Small intestine (tissue), 7 donors: ENCODE results near the gene KCNA2. TPM values are rescaled to one million over a fixed set of nuclear protein-coding genes. Genes with fewer than 3 reads are reported as not detected.

Source experiments
- DNase-seq, 2 donors: peaks; one replicate each; pipeline versions ENCODE4 v3.0.0 to v3.0.0-alpha.2; 2013
- FAIRE-seq: peaks from 2 replicates; lab custom pipeline; 2012; peaks lifted over from hg19 to GRCh38; lab: Jason Lieb, UNC
- H3K27ac ChIP-seq, 3 donors: one replicate each; pipeline ENCODE4 v1.5.1; 2013; ENCODE audit warnings: low read length in 2 of 3, mild to moderate bottlenecking in 2 of 3, control low read depth in 1 of 3, inconsistent platforms in 1 of 3, low read depth in 1 of 3, moderate library complexity in 1 of 3
- H3K27me3 ChIP-seq, 3 donors: one replicate each; pipeline ENCODE4 v1.6.1; 2013; ENCODE audit warnings: low read length in 3 of 3, inconsistent platforms in 1 of 3; ENCODE audit not compliant: control insufficient read depth in 3 of 3, insufficient read depth in 3 of 3
- H3K36me3 ChIP-seq, 3 donors: one replicate each; pipeline ENCODE4 v1.6.1; 2013; ENCODE audit warnings: low read length in 3 of 3, inconsistent platforms in 1 of 3, low read depth in 1 of 3, mild to moderate bottlenecking in 1 of 3, moderate library complexity in 1 of 3; ENCODE audit not compliant: control insufficient read depth in 3 of 3, insufficient read depth in 2 of 3
- H3K4me1 ChIP-seq, 3 donors: one replicate each; pipeline ENCODE4 v1.6.1; 2013; ENCODE audit warnings: low read length in 2 of 3, inconsistent platforms in 1 of 3, low read depth in 1 of 3, mild to moderate bottlenecking in 1 of 3, moderate library complexity in 1 of 3; ENCODE audit not compliant: control insufficient read depth in 3 of 3, insufficient read depth in 2 of 3
- H3K4me3 ChIP-seq, 3 donors: one replicate each; pipeline ENCODE4 v1.5.1; 2013; ENCODE audit warnings: low read length in 3 of 3, control low read depth in 1 of 3, inconsistent platforms in 1 of 3, low read depth in 1 of 3, mild to moderate bottlenecking in 1 of 3, moderate library complexity in 1 of 3
- H3K9me3 ChIP-seq, 2 donors: one replicate each; pipeline ENCODE4 v1.6.1; 2013; ENCODE audit warnings: low read depth in 1 of 2, low read length in 1 of 2; ENCODE audit not compliant: control insufficient read depth in 2 of 2, insufficient read depth in 1 of 2
- WGBS, 3 donors: extraction: QIAGEN DNeasy Blood & Tissue Kit; methylation state at CpG; one replicate each; pipeline ENCODE4 v1.1.7; 2013; 5-methylcytosine and 5-hydroxymethylcytosine counted together
- polyA plus RNA-seq, 4 donors: library from polyadenylated mRNA; stranded (reverse) in 3 of 4; unstranded in 1 of 4; fragments of 200-250 nt in 3 of 4; fragments of 120-200 nt in 1 of 4; gene quantifications; one replicate each; pipeline versions ENCODE4 v1.2.1 to v1.2.3, GENCODE V29; 2013
- donor health status: healthy with polysubstance abuse.
- donor health status: control.
- donor health status: control.
- donor health status: Bipolar disorder and iron deficiency.
- donor health status: healthy.

Gene KCNA2
- polyA plus RNA-seq, 4 donors = 0.18 to 0.28 TPM; not detected in 2

GRCh38 chr1:110610084-110610483, 3.9 kb upstream of the KCNA2 start:
- H3K27ac ChIP-seq = no peak overlapping the region
- H3K4me1 ChIP-seq = no peaks in the 10 kb centered on the region
- FAIRE-seq = no peak
- no peaks in the 10 kb centered on the region for H3K36me3 ChIP-seq
- peaks cover 2 to 70% (median 21%) of the 10 kb centered on the region in 3 donors for H3K27me3 ChIP-seq
- no peaks in the 10 kb centered on the region for H3K9me3 ChIP-seq
- no peak overlapping the region for H3K4me3 ChIP-seq
- DNase-seq = no peak

DNA sequence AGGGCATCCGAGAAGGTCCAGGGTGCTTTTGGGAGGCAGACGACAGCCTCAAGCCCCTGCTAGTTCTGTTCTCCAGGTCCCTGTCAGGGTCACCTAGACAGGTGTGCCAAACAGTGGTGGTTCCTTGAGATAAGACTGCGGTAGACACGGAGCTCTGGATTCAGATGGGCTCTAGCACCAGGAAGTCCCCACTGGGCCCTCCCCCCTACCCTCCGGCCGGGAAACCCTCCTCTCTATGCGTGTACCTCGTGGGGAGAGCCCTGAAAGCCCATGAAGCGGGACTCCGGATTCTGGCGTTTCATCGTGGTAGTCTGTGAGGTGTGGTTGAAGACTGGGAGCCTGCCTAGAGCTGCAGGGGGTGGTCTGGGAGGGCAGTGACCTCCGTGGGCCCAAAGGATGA, 2.1 kb upstream of the KCNA2 start:
- no peak overlapping the region for H3K4me3 ChIP-seq
- no peaks in the 10 kb centered on the region for H3K36me3 ChIP-seq
- WGBS, 3 donors = 31 to 49% (median 33%) methylated on average over 13 of the region's 13 CpGs
- no peak overlapping the region for H3K27ac ChIP-seq
- DNase-seq (no peak), FAIRE-seq (no peak)
- H3K9me3 ChIP-seq = no peaks in the 10 kb centered on the region
- peaks cover 2 to 80% (median 28%) of the 10 kb centered on the region in 3 donors for H3K27me3 ChIP-seq
- no peaks in the 10 kb centered on the region for H3K4me1 ChIP-seq

DNA sequence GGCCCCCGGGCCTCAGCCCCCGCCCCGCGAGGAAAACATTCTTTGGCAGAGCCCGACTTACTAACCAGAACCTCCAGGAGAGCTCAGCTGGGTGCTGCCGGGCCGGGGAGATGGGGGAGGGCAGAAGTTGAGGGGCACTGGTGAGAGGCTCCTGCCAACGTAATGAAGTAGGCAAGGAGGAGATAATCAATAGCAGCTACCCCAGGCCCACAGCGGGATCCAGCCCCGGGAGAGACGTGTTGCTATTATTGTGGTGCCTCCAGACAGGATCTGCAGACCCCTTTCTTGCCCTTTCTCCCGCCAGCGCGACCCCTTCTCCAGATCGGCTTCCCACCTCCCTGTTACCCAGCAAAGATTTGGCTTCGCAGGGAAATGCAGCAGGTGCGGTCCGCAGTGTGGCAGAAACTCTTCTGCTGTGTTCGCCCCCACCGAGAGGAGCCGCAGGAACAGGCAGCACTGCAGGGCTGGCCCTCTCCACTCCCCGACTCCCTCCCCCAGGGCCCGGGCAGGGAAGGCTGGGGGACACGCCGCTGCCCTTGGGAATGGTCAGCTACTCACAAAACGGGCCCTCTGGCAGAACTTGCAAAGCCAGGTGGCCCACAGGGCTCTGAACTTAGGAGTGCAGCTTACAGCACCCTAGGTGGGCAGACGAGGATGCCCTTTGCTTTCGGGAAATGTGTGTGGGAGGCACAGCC, 1.5 kb upstream of the KCNA2 start:
- 2 to 7% (median 6%) methylated on average over 28 of the region's 28 CpGs for WGBS, 3 donors
- H3K36me3 ChIP-seq = no peaks in the 10 kb centered on the region
- no peaks in the 10 kb centered on the region for H3K4me1 ChIP-seq
- no peaks in the 10 kb centered on the region for H3K9me3 ChIP-seq
- DNase-seq (no peak), FAIRE-seq (no peak)
- peak overlapping the region in 1 of 3 donors; percentile 42 for H3K4me3 ChIP-seq
- no peak overlapping the region for H3K27ac ChIP-seq
- H3K27me3 ChIP-seq = peaks cover 2 to 76% (median 28%) of the 10 kb centered on the region in 3 donors

GRCh38 chr1:110606657-110607535, 738 bp upstream of the KCNA2 start:
- no peaks in the 10 kb centered on the region for H3K9me3 ChIP-seq
- whole genome bisulfite sequencing, 3 donors = 1 to 2% (median 1%) methylated on average over 57 to 94 of the region's 94 CpGs
- peaks cover 2 to 76% (median 28%) of the 10 kb centered on the region in 3 donors for H3K27me3 ChIP-seq
- DNase-seq (peak in 1 of 2 donors; percentile 24), FAIRE-seq (no peak)
- H3K36me3 ChIP-seq = no peaks in the 10 kb centered on the region
- no peak overlapping the region for H3K27ac ChIP-seq
- peak overlapping the region; percentile 38 to 42 (median 39) for H3K4me3 ChIP-seq
- H3K4me1 ChIP-seq = no peaks in the 10 kb centered on the region

DNA sequence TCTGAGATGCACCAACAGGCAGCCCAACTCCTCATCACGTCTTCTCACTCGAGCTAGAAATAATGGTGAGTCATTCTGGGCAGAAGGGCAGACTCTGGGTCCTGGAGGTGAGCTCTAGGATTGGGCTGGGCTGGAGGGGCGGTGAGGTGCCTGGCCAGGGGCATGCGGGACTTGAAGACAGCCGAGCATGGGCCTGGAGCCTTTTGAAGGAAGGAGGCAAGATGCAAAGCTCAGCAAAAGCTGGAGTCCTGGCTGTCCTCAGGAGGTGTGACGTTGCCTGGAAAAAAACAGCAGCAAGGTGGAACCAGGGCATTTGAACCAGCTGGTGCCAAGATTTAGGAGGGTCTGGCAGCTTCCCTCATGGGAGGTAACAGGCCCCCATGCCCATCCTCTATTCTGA, 712 bp downstream of the KCNA2 start:
- peaks cover 2 to 68% (median 28%) of the 10 kb centered on the region in 3 donors for H3K27me3 ChIP-seq
- H3K9me3 ChIP-seq = no peaks in the 10 kb centered on the region
- H3K4me3 ChIP-seq = no peak overlapping the region
- DNase-seq (no peak), FAIRE-seq (no peak)
- no peaks in the 10 kb centered on the region for H3K36me3 ChIP-seq
- WGBS, 3 donors = 72 to 79% (median 72%) methylated on average over 6 of the region's 6 CpGs
- H3K4me1 ChIP-seq = no peaks in the 10 kb centered on the region
- no peak overlapping the region for H3K27ac ChIP-seq

DNA sequence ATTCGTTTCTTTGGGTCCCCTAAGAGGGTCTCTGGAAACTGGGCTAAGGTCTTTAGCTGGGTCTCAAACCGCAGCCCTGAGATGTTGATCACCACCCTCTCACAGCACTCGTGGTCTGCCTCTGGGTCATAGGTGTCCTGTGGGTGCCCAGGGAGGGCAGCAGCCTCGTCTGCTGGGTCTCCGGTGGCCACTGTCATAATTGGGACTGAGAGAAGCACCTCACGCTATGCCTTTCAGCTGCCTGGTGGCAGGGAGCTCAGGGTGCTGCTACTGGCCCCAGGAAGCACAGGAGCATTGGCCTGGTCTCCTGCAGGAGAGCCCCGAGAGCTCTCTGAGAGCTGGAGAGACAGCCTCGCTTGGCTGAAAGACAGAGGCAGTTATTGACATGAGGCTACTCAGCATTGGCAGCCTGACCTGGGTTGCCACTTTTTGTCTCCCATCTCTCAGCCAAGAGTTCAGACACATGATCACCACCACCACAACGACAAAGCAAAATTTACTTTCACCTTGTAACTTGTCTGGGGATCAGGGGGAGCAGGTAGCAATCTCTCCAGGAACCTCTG, 1.5 kb downstream of the KCNA2 start:
- DNase-seq (no peak), FAIRE-seq (no peak)
- 77 to 87% (median 80%) methylated on average over 9 of the region's 9 CpGs for WGBS, 3 donors
- no peaks in the 10 kb centered on the region for H3K36me3 ChIP-seq
- peaks cover 2 to 61% (median 28%) of the 10 kb centered on the region in 3 donors for H3K27me3 ChIP-seq
- H3K27ac ChIP-seq = no peak overlapping the region
- no peaks in the 10 kb centered on the region for H3K9me3 ChIP-seq
- no peak overlapping the region for H3K4me3 ChIP-seq
- H3K4me1 ChIP-seq = no peaks in the 10 kb centered on the region

GRCh38 chr1:110603058-110603457, 3.1 kb downstream of the KCNA2 start:
- H3K36me3 ChIP-seq = no peaks in the 10 kb centered on the region
- WGBS, 3 donors = 90 to 96% (median 91%) methylated on average over 3 of the region's 3 CpGs
- no peak for FAIRE-seq

DNA sequence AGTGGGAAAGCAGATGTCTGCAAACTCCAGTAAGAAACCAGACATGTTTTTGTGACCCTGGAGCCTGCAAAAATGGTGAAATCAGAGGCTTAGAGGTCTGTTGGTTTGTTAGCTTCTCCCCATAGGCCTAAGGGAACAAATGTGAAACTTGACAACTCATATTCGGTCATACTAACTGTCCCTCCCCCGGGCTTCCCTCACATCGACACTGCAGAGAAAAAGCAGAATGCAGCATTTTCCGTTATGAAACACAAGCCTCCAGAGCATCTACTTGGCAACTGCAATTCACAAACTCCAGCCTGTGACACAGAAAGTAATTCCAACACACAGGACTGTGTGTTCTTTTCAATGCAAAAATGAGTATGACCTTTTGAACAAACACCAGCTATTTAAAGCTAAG, 3.7 kb downstream of the KCNA2 start:
- no peaks in the 10 kb centered on the region for H3K36me3 ChIP-seq
- FAIRE-seq = no peak
- whole genome bisulfite sequencing, 3 donors = 70 to 81% (median 80%) methylated on average over 4 of the region's 4 CpGs

More at GRCh38 chr1:110603058-110603457, 3.1 kb downstream of the KCNA2 start:
- H3K27ac ChIP-seq = no peak overlapping the region
- no peaks in the 10 kb centered on the region for H3K4me1 ChIP-seq
- H3K9me3 ChIP-seq = no peaks in the 10 kb centered on the region
- H3K4me3 ChIP-seq = no peak overlapping the region
- peaks cover 2 to 45% (median 21%) of the 10 kb centered on the region in 3 donors for H3K27me3 ChIP-seq
- no peak for DNase-seq

More for the DNA sequence above, 3.7 kb downstream of the KCNA2 start:
- DNase-seq = no peak
- no peak overlapping the region for H3K4me3 ChIP-seq
- H3K27me3 ChIP-seq = peaks cover 2 to 39% (median 15%) of the 10 kb centered on the region in 3 donors
- H3K9me3 ChIP-seq = no peaks in the 10 kb centered on the region
- no peak overlapping the region for H3K27ac ChIP-seq
- no peaks in the 10 kb centered on the region for H3K4me1 ChIP-seq
